Fibroblast of villous mesenchyme (primary cell): Measurements from ENCODE around the gene LRIG1. TPM values are rescaled to one million over a fixed set of nuclear protein-coding genes. Genes with fewer than 3 reads are reported as not detected.

ENCODE experiments used
- DNase-seq: peaks from one replicate; pipeline ENCODE4 v3.0.0-alpha.2; 2010; ENCODE audit warnings: low read depth
- H3K4me3 ChIP-seq: 2 replicates; pipeline ENCODE4 v1.5.1; 2011; ENCODE audit warnings: low read depth, mild to moderate bottlenecking, low read length
- total RNA-seq: library from RNA; depleted of rRNA; stranded (reverse); fragments of >200 nt; gene quantifications from 2 replicates; pipeline ENCODE4 v1.2.3, GENCODE V29; 2012
- TF ChIP-seq, protein P1 (sequence below): IDR thresholded peaks from 2 replicates; pipeline ENCODE4 v1.5.1; 2012; ENCODE audit warnings: low read depth, mild to moderate bottlenecking, low read length; ENCODE audit not compliant: insufficient read depth

LRIG1 gene
- total RNA-seq, 1 donor, result 10.4 TPM

DNA sequence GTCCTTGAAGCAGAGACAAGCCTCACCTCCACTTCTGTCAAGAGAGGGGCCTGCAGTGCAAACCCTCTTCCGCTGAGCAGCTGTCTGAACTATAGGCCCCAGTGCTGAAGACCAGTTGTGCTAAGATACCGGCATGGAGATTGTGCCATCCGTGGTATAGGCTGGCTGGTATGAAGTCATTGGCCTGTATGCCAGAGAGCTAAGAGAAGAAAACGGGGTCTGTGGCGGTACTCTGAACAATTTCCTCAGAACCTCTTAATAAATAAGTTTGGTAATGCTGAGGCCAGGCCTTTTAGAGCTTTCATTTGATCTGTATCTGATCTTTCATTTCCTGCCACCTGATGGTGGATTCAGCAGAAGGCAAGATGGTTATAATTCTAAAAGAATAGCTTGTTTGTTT is 123.0 kb downstream of the LRIG1 start:
- DNase-seq, result no peak
- TF ChIP-seq, protein P1, sequence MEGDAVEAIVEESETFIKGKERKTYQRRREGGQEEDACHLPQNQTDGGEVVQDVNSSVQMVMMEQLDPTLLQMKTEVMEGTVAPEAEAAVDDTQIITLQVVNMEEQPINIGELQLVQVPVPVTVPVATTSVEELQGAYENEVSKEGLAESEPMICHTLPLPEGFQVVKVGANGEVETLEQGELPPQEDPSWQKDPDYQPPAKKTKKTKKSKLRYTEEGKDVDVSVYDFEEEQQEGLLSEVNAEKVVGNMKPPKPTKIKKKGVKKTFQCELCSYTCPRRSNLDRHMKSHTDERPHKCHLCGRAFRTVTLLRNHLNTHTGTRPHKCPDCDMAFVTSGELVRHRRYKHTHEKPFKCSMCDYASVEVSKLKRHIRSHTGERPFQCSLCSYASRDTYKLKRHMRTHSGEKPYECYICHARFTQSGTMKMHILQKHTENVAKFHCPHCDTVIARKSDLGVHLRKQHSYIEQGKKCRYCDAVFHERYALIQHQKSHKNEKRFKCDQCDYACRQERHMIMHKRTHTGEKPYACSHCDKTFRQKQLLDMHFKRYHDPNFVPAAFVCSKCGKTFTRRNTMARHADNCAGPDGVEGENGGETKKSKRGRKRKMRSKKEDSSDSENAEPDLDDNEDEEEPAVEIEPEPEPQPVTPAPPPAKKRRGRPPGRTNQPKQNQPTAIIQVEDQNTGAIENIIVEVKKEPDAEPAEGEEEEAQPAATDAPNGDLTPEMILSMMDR, result no peak
- H3K4me3 ChIP-seq, result no peak overlapping the region

DNA sequence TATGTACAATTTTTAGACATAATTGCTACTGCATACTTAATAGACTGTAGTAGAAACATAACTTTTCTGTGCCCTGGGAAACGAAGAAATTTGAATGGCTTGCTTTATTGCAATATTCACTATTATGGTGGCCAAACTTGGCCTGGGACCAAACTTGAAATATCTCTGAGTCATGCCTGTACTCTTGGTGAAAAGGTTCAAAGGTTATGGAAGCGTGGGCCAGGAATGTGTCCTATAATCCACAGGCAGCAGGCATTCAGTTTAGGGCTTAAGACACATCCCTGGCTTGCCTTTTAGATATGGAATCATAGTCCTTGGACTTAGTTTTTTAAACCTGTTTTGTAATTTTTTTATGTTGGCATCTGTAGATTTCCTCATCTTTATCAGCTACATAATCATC is 124.3 kb downstream of the LRIG1 start:
- H3K4me3 ChIP-seq, result no peak overlapping the region
- TF ChIP-seq, protein P1, result no peak
- DNase-seq, result peak; percentile 90

DNA sequence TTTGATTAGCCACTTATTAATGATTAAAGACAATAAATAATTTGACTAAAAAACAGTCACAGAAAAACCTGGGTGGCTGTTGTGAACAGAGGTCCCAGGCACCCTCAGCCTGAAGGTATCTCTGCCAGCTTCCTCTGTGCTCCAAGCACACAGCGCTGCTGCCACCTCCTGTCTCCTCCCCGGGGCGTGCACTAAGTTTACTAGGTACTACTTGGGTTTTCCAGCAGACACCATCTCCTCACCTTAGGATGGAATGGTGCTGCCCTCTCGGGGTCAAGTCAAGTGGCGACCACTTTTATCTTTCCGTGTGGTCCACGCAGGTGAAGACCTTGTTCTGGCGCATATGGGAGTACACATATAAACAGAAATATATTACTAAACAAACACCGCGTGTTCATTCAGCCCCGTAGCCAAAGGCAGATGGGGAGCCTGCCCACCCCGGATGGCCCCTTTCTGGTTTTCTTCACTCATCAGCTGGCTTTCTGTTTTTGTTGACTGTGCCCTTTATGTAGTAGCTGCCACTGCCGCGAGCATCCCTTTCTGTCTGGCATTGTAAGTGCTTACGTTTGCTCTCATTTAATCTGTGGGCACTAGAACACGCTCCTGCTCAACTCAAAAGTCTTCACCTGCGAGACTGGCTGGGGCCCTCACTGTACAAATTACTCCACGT is 128.0 kb downstream of the LRIG1 start:
- no peak for DNase-seq
- H3K4me3 ChIP-seq, result no peak overlapping the region
- TF ChIP-seq, protein P1, result peak; percentile 40

DNA sequence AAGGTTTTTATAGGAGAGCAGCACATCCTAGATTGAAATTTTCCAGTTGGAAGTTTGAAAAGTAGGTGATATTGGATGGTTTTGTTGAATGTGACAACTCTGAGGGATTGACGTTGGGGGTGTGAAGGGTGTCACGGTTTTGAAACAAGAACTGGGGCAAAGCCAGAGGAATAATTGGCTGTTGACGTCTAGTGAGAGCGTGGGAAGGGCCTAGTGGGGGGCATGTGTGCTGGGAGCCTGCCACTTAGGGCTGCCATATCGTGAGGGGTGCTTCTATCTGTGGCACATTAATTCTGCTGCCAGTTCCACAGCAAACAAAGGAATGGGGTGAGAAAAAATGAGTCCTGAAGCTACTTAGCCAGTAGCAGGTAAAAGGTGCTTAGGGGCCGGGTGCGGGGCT is 129.4 kb downstream of the LRIG1 start:
- H3K4me3 ChIP-seq, result no peak overlapping the region
- DNase-seq, result no peak
- TF ChIP-seq, protein P1, result no peak

DNA sequence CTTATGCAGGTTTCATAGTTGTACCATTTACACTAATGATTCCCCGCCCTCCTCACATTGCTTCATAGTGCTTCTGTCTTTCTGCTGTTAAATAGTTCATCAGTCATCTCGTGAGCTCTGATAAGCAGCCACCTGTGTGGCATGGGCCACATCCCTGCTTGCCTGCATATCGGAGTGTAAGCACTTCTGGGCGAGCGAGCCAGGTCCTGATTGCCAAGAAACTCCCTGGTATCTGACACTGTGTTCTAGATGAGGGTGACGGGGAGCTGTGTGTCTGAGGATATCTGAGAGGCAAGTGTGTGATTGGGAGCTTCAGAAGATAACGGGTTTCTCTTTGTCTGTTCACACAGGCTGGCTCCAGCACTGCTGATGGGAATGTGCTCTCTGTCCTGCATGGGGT is 130.6 kb downstream of the LRIG1 start:
- no peak overlapping the region for H3K4me3 ChIP-seq
- DNase-seq, result no peak
- TF ChIP-seq, protein P1, result no peak

DNA sequence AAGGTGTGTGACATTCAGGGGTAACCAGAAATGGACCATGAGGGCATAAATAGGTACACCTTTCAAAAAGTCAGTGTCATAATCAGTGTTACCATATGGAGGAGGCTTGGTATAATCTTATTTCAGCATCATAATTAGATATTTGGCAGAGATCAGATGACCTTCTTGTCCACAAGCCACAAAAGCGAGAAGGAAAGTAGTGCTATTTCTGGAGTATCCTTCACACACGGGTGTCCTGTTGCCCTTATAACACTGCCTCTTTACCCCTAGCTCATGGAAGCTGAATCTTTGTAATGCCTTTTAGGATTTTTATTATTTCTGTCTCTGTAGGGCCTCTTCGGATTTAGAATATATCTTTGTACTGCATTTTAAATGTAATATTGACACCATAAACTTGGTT is 132.8 kb downstream of the LRIG1 start:
- no peak overlapping the region for H3K4me3 ChIP-seq
- DNase-seq, result no peak
- TF ChIP-seq, protein P1, result no peak

DNA sequence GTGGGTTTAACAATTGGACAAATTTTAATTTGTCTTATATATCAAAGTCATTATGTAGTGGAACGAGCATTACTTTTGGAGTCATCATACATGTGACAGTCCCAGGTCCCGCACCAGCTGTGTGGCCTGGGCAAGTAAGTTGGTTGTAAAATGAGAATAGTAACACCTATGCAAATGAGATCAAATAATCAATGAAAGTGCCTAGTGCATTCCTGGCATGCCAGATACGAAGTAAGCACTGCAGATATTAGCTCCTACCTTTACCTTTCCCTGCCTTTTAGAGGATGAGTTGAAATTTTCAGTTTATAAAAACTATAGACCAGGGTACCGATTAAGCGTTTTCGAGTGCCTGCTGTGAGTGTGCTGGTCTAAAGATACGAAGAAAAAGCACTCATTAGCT is 134.1 kb downstream of the LRIG1 start:
- no peak for DNase-seq
- no peak overlapping the region for H3K4me3 ChIP-seq
- TF ChIP-seq, protein P1, result no peak
